Trophoblast cell (in vitro differentiated cells and primary cell): ENCODE results near the gene GRIK4.

ENCODE experiments used
- DNase-seq, 2 donors: peaks; one replicate each; pipeline ENCODE4 v3.0.0-alpha.2; 2016
- H2AFZ ChIP-seq: 2 replicates; pipeline ENCODE4 v1.6.1; 2013; ENCODE audit warnings: low read length, moderate library complexity, mild to moderate bottlenecking; ENCODE audit not compliant: insufficient read depth, poor library complexity
- H2AK5ac ChIP-seq: 2 replicates; pipeline ENCODE4 v1.6.1; 2013; ENCODE audit warnings: mild to moderate bottlenecking, low read length
- H2BK120ac ChIP-seq: 2 replicates; pipeline ENCODE4 v1.6.1; 2013; ENCODE audit warnings: low read length, mild to moderate bottlenecking, moderate library complexity; ENCODE audit not compliant: insufficient read depth, poor library complexity
- H2BK12ac ChIP-seq: 2 replicates; pipeline ENCODE4 v1.6.1; 2013; ENCODE audit warnings: mild to moderate bottlenecking, low read length, moderate library complexity
- H2BK5ac ChIP-seq: 2 replicates; pipeline ENCODE4 v1.6.1; 2013; ENCODE audit warnings: low read length, low read depth, moderate library complexity, mild to moderate bottlenecking; ENCODE audit not compliant: poor library complexity
- H3K14ac ChIP-seq: 2 replicates; pipeline ENCODE4 v1.6.1; 2013; ENCODE audit warnings: mild to moderate bottlenecking, low read length
- H3K18ac ChIP-seq: 2 replicates; pipeline ENCODE4 v1.6.1; 2013; ENCODE audit warnings: mild to moderate bottlenecking, low read length
- H3K23ac ChIP-seq: 2 replicates; pipeline ENCODE4 v1.6.1; 2013; ENCODE audit warnings: low read length
- H3K27ac ChIP-seq: 2 replicates; pipeline ENCODE4 v1.5.1; 2013; ENCODE audit warnings: low read depth, mild to moderate bottlenecking, inconsistent platforms, low read length, moderate library complexity
- H3K27me3 ChIP-seq: 2 replicates; pipeline ENCODE4 v1.6.1; 2013; ENCODE audit warnings: inconsistent platforms, mild to moderate bottlenecking, low read length, moderate library complexity; ENCODE audit not compliant: insufficient read depth
- H3K36me3 ChIP-seq, 2 experiments: 1 replicate in 1 of 2; 2 replicates in 1 of 2; pipeline ENCODE4 v1.6.1; 2013; ENCODE audit warnings: low read length in 2 of 2, mild to moderate bottlenecking in 2 of 2, moderate library complexity in 1 of 2; ENCODE audit not compliant: insufficient read depth in 2 of 2, control insufficient read depth in 1 of 2
- H3K4ac ChIP-seq: 2 replicates; pipeline ENCODE4 v1.6.1; 2013; ENCODE audit warnings: low read depth, mild to moderate bottlenecking, low read length, moderate library complexity
- H3K4me1 ChIP-seq, 2 experiments: 1 replicate in 1 of 2; 2 replicates in 1 of 2; pipeline ENCODE4 v1.6.1; 2013; ENCODE audit warnings: low read length in 2 of 2, mild to moderate bottlenecking in 2 of 2, moderate library complexity in 1 of 2; ENCODE audit not compliant: insufficient read depth in 2 of 2, control insufficient read depth in 1 of 2
- H3K4me2 ChIP-seq: 2 replicates; pipeline ENCODE4 v1.6.1; 2013; ENCODE audit warnings: inconsistent platforms, mild to moderate bottlenecking, low read length, moderate library complexity
- H3K4me3 ChIP-seq: 2 replicates; pipeline ENCODE4 v1.5.1; 2013; ENCODE audit warnings: mild to moderate bottlenecking, low read depth, low read length, inconsistent platforms
- H3K79me1 ChIP-seq: one replicate; pipeline ENCODE4 v1.6.1; 2013; ENCODE audit warnings: low read length
- H3K79me2 ChIP-seq: 2 replicates; pipeline ENCODE4 v1.6.1; 2013; ENCODE audit warnings: low read length, mild to moderate bottlenecking; ENCODE audit not compliant: control insufficient read depth, insufficient read depth, poor library complexity
- H3K9ac ChIP-seq: 2 replicates; pipeline ENCODE4 v1.6.1; 2013; ENCODE audit warnings: mild to moderate bottlenecking, low read length
- H3K9me3 ChIP-seq: 2 replicates; pipeline ENCODE4 v1.6.1; 2013; ENCODE audit warnings: low read depth, mild to moderate bottlenecking, control low read depth, inconsistent platforms, low read length; ENCODE audit not compliant: insufficient read depth
- H4K12ac ChIP-seq: 2 replicates; pipeline ENCODE4 v1.6.1; 2013; ENCODE audit warnings: low read depth, mild to moderate bottlenecking, low read length, moderate library complexity
- H4K8ac ChIP-seq: 2 replicates; pipeline ENCODE4 v1.6.1; 2013; ENCODE audit warnings: low read depth, mild to moderate bottlenecking, low read length, moderate library complexity
- H4K91ac ChIP-seq: one replicate; pipeline ENCODE4 v1.6.1; 2013; ENCODE audit warnings: low read depth, mild to moderate bottlenecking, low read length, moderate library complexity
- WGBS: extraction: QIAGEN DNeasy Blood & Tissue Kit; methylation state at CpG from one replicate; pipeline ENCODE4 v1.1.7; 2013; ENCODE audit warnings: missing lambda C conversion rate; ENCODE audit not compliant: insufficient read length, insufficient coverage; ENCODE audit errors: extremely low coverage; 5-methylcytosine and 5-hydroxymethylcytosine counted together

The GRIK4 gene

GRCh38 chr11:120988603-120989002 is 477.1 kb downstream of the GRIK4 start:
- Histone ChIP-seq H2BK120ac (no peak overlapping the region), H3K9me3 (no peaks in the 10 kb centered on the region), H2BK12ac (no peak overlapping the region), H2AK5ac (no peak overlapping the region), H3K4me1 (peaks cover 4 to 5% of the 10 kb centered on the region in 2 experiments), H2AFZ (no peak overlapping the region), H2BK5ac (no peak overlapping the region), H4K91ac (no peak overlapping the region), H3K27ac (no peak overlapping the region), H4K8ac (no peak overlapping the region), H3K79me2 (no peaks in the 10 kb centered on the region), H3K23ac (no peak overlapping the region), H3K36me3 (no peaks in the 10 kb centered on the region), H3K14ac (no peak overlapping the region), H3K27me3 (peaks cover 2% of the 10 kb centered on the region), H3K79me1 (no peaks in the 10 kb centered on the region), H3K18ac (no peak overlapping the region), H3K4ac (no peak overlapping the region), H4K12ac (no peak overlapping the region), H3K9ac (no peak overlapping the region), H3K4me2 (no peak overlapping the region), H3K4me3 (no peak overlapping the region)
- no peak for DNase-seq
- WGBS = no CpG with 5 or more reads among the region's 1 CpG

DNA sequence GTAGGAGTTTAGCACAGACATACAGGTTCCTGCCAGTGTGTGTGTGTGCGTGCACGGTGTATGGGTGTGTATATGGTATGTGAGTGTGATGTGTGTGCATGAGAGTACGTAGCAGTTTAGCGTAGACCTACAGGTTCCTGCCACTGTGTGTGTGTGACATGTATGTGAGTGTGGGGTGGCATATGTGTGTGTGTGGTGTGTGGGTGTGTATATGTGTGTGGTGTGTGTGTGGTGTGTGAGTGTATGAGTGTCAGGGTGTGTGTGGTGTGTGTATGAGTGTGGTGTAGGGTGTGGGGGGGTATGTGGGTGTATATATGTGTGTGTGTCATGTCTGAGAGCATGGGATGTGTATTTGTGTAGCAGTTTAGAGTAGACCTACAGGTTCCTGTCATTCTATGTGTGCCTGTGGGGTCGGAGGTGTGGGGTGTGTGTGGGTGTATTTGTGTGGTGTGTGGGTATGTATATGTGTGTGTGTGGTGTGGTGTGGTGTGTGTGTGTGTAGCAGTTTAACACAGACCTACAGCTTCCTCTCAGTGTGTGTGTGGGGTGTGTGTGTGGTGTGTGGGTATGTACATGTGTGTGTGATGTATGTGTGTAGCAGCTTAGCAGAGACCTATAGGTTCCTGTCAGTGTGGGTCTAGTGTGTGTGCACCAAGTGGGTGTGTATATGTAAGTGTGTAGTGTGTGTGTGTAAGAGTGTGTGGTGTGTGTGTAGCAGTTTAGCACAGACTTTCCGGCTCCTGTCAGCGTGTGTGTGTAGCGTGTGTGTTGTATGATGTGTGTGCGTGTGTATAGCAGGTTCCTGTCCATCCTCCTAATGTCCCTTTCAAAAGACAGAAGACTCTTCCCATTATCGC is 480.5 kb downstream of the GRIK4 start:
- no peak overlapping the region for H2AK5ac ChIP-seq

DNA sequence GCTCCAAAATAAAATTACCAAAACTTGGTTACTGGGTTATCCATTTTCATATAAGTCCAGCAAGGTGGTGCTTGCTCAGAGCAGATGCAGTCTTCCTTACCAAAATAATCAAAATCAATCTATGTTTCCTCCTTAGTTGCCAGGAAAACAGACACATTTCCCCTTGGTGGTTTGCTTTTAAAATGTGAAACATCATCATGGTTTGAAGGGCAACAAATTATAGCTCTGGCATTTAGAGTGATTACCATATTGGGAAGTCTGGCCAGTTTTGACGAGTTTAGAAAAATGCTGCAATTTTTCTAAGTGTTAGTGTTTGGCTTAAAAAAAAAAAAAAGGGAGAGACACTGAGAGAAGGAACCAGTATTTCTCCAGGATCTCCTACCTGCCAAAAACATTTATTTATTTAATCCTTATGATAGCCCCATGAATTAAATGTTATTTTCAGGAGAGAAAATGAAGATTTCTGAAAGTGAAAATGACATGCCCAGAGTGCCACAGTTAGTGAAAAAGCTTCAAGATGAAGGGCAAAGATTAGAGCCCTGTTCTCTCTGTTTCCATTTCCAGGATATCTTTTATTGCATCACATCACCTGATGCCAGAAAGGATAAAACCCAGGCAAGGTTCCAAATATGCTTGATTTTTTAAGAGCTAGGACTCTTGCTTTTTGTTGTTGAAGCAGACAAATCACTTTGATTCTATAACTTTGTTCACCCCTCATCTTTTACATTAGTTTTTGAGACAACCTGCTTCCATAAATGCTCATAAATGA is 482.7 kb downstream of the GRIK4 start:
- no peak overlapping the region for H3K27ac ChIP-seq

More for the DNA sequence above, 480.5 kb downstream of the GRIK4 start:
- no peaks in the 10 kb centered on the region for H3K79me2 ChIP-seq
- no peak overlapping the region for H3K4ac ChIP-seq
- no peak overlapping the region for H3K4me3 ChIP-seq
- no peak overlapping the region for H3K4me2 ChIP-seq
- H3K27me3 ChIP-seq = no peaks in the 10 kb centered on the region
- H2AFZ ChIP-seq = no peak overlapping the region
- no peaks in the 10 kb centered on the region for H3K4me1 ChIP-seq
- H3K18ac ChIP-seq = no peak overlapping the region
- no peak overlapping the region for H3K14ac ChIP-seq
- no peaks in the 10 kb centered on the region for H3K79me1 ChIP-seq
- no peak overlapping the region for H3K27ac ChIP-seq
- no peaks in the 10 kb centered on the region for H3K9me3 ChIP-seq
- H2BK12ac ChIP-seq = no peak overlapping the region
- WGBS = no CpG with 5 or more reads among the region's 10 CpGs
- H3K23ac ChIP-seq = peak overlapping the region; percentile 52
- H2BK120ac ChIP-seq = no peak overlapping the region
- no peak overlapping the region for H2BK5ac ChIP-seq
- no peak overlapping the region for H4K12ac ChIP-seq
- no peak for DNase-seq
- H3K36me3 ChIP-seq = no peaks in the 10 kb centered on the region
- no peak overlapping the region for H4K91ac ChIP-seq
- no peak overlapping the region for H4K8ac ChIP-seq
- H3K9ac ChIP-seq = no peak overlapping the region

GRCh38 chr11:120995184-120995583 is 483.6 kb downstream of the GRIK4 start:
- Histone ChIP-seq H2BK12ac (no peak overlapping the region), H3K23ac (no peak overlapping the region), H3K4me3 (no peak overlapping the region), H3K9me3 (no peaks in the 10 kb centered on the region), H3K27ac (no peak overlapping the region), H3K4me1 (no peaks in the 10 kb centered on the region), H3K36me3 (no peaks in the 10 kb centered on the region), H4K91ac (no peak overlapping the region), H2AFZ (no peak overlapping the region), H3K79me1 (no peaks in the 10 kb centered on the region), H3K9ac (no peak overlapping the region), H3K14ac (no peak overlapping the region), H3K4ac (no peak overlapping the region), H2AK5ac (no peak overlapping the region), H3K27me3 (no peaks in the 10 kb centered on the region), H2BK5ac (no peak overlapping the region), H4K12ac (no peak overlapping the region), H3K4me2 (no peak overlapping the region), H3K18ac (no peak overlapping the region), H3K79me2 (no peaks in the 10 kb centered on the region), H4K8ac (no peak overlapping the region), H2BK120ac (no peak overlapping the region)
- no CpG with 5 or more reads among the region's 2 CpGs for WGBS
- no peak for DNase-seq

More for the DNA sequence above, 482.7 kb downstream of the GRIK4 start:
- no peak overlapping the region for H4K91ac ChIP-seq
- no peak overlapping the region for H3K4me3 ChIP-seq
- no peak overlapping the region for H4K12ac ChIP-seq
- H4K8ac ChIP-seq = no peak overlapping the region
- no peaks in the 10 kb centered on the region for H3K36me3 ChIP-seq
- no peak overlapping the region for H3K14ac ChIP-seq
- no peak overlapping the region for H3K18ac ChIP-seq
- DNase-seq = peak in 1 of 2 donors; percentile 69
- no peaks in the 10 kb centered on the region for H3K79me1 ChIP-seq
- no peak overlapping the region for H3K9ac ChIP-seq
- no peak overlapping the region for H2BK120ac ChIP-seq
- no peaks in the 10 kb centered on the region for H3K27me3 ChIP-seq
- H2AK5ac ChIP-seq = no peak overlapping the region
- whole genome bisulfite sequencing = no CpG with 5 or more reads among the region's 1 CpG
- no peaks in the 10 kb centered on the region for H3K79me2 ChIP-seq
- no peak overlapping the region for H2AFZ ChIP-seq
- no peak overlapping the region for H2BK12ac ChIP-seq
- no peaks in the 10 kb centered on the region for H3K4me1 ChIP-seq
- H3K4me2 ChIP-seq = no peak overlapping the region
- no peak overlapping the region for H3K4ac ChIP-seq
- H3K23ac ChIP-seq = no peak overlapping the region
- no peaks in the 10 kb centered on the region for H3K9me3 ChIP-seq
- no peak overlapping the region for H2BK5ac ChIP-seq
